Endothelial cell of umbilical vein (primary cell): ENCODE data around the gene PXYLP1. TPM values are rescaled to one million over a fixed set of nuclear protein-coding genes. Genes with fewer than 3 reads are reported as not detected.

Source experiments
- BruUV-seq: library from RNA; stranded (reverse); fragments of 400-500 nt; replicated peaks from 2 replicates; lab custom pipeline; 2021; lab: Mats Ljungman, UMichigan
- CTCF ChIA-PET: fragments of 300-600, 350-600 bp; sonication (Branson Sonifier 250); formaldehyde crosslinking; loops from one replicate; lab custom pipeline; 2021; ENCODE audit warnings: antibody characterized with exemption, inconsistent platforms; lab: Charles Lee
- POLR2A ChIA-PET: fragments of 300-600, 350-600 bp; sonication (Branson Sonifier 250); formaldehyde crosslinking; loops from one replicate; lab custom pipeline; 2021; ENCODE audit warnings: antibody characterized with exemption, inconsistent platforms; lab: Charles Lee
- DNase-seq: peaks from one replicate; pipeline ENCODE4 v3.0.0-alpha.2; 2011; ENCODE audit warnings: low read depth, low spot score
- FAIRE-seq: peaks from 2 replicates; lab custom pipeline; 2011; peaks lifted over from hg19 to GRCh38; lab: Jason Lieb, UNC
- H2AFZ ChIP-seq: 2 replicates; pipeline ENCODE4 v1.6.0; 2012; ENCODE audit warnings: low read depth, low read length, control low read depth, inconsistent platforms
- H3K27ac ChIP-seq: 2 replicates; pipeline ENCODE4 v1.5.1; 2011; ENCODE audit warnings: low read depth, mild to moderate bottlenecking, control low read depth, low read length, moderate library complexity; ENCODE audit not compliant: insufficient read depth
- H3K27me3 ChIP-seq, 2 experiments: 2 replicates each; pipeline versions ENCODE4 v1.6.0 to v1.6.1; 2011; ENCODE audit warnings: low read length in 2 of 2, mixed read lengths in 1 of 2; ENCODE audit not compliant: control insufficient read depth in 2 of 2, insufficient read depth in 2 of 2
- H3K36me3 ChIP-seq, 2 experiments: 2 replicates in 1 of 2; 3 replicates in 1 of 2; pipeline ENCODE4 v1.5.1; 2011; ENCODE audit warnings: low read length in 2 of 2, mild to moderate bottlenecking in 1 of 2, moderate library complexity in 1 of 2; ENCODE audit not compliant: control insufficient read depth in 2 of 2, insufficient read depth in 2 of 2; ENCODE audit errors: extremely low read depth in 1 of 2
- H3K4me1 ChIP-seq: 3 replicates; pipeline ENCODE4 v1.5.1; 2011; ENCODE audit warnings: mild to moderate bottlenecking, low read length; ENCODE audit not compliant: control insufficient read depth, insufficient read depth; ENCODE audit errors: extremely low read depth
- H3K4me2 ChIP-seq: 2 replicates; pipeline ENCODE4 v1.6.1; 2011; ENCODE audit warnings: low read length, control low read depth, mixed read lengths; ENCODE audit not compliant: insufficient read depth
- H3K4me3 ChIP-seq, 3 experiments: fragments of 200-600 bp in 1 of 3; sonication (generic), shearing (Covaris generic) in 1 of 3; replicated peaks in 1 of 3; 2 replicates each; pipeline ENCODE4 v1.5.1; 2011 to 2016; ENCODE audit warnings: control low read depth in 3 of 3, low read length in 3 of 3, mild to moderate bottlenecking in 2 of 3, inconsistent platforms in 1 of 3, low read depth in 1 of 3, moderate library complexity in 1 of 3; ENCODE audit not compliant: insufficient read depth in 1 of 3
- H3K79me2 ChIP-seq: 2 replicates; pipeline ENCODE4 v1.6.0; 2012; ENCODE audit warnings: low read length, inconsistent platforms; ENCODE audit not compliant: control insufficient read depth, insufficient read depth
- H3K9ac ChIP-seq: replicated peaks from 2 replicates; pipeline ENCODE3; 2011; ENCODE audit warnings: low read length, control low read depth; ENCODE audit not compliant: insufficient read depth; ENCODE audit errors: extremely low read depth
- H3K9me1 ChIP-seq: replicated peaks from 3 replicates; pipeline ENCODE4 v1.6.0; 2011; ENCODE audit warnings: mild to moderate bottlenecking, low read length; ENCODE audit not compliant: control insufficient read depth, insufficient read depth; ENCODE audit errors: extremely low read depth
- H3K9me3 ChIP-seq: replicated peaks from 2 replicates; pipeline ENCODE4 v1.5.1; 2012; ENCODE audit warnings: low read length, inconsistent platforms; ENCODE audit not compliant: control insufficient read depth, insufficient read depth
- H4K20me1 ChIP-seq: replicated peaks from 2 replicates; pipeline ENCODE3; 2011; ENCODE audit warnings: mild to moderate bottlenecking, low read length; ENCODE audit not compliant: control insufficient read depth, insufficient read depth; ENCODE audit errors: extremely low read depth
- CTCF ChIP-seq, 2 donors: IDR thresholded peaks; 1 replicate in 1 of 2; 2 replicates in 1 of 2; pipeline ENCODE4 v1.5.1; 2011; ENCODE audit warnings: low read length in 2 of 2, mild to moderate bottlenecking in 2 of 2, moderate library complexity in 2 of 2, control low read depth in 1 of 2, inconsistent platforms in 1 of 2, low read depth in 1 of 2; ENCODE audit not compliant: insufficient read depth in 1 of 2; ENCODE audit errors: extremely low read depth in 1 of 2
- EZH2 ChIP-seq: IDR thresholded peaks from 2 replicates; pipeline ENCODE4 v1.6.1; 2012; ENCODE audit warnings: borderline replicate concordance, low read depth, mild to moderate bottlenecking, moderate library complexity, low read length, inconsistent platforms; ENCODE audit not compliant: severe bottlenecking
- GATA2 ChIP-seq: IDR thresholded peaks from 2 replicates; pipeline ENCODE4 v1.7.0; 2011; ENCODE audit warnings: low read depth, mild to moderate bottlenecking, moderate library complexity, mixed read lengths, low read length; ENCODE audit not compliant: insufficient read length, insufficient read depth
- MAX ChIP-seq: IDR thresholded peaks from 2 replicates; pipeline ENCODE4 v1.6.1; 2011; ENCODE audit not compliant: insufficient read depth, insufficient read length
- MYC ChIP-seq: IDR thresholded peaks from one replicate; pipeline ENCODE4 v1.6.1; 2011; ENCODE audit warnings: mild to moderate bottlenecking, low read depth, low read length
- dilution Hi-C: fragments of 300-500 bp; cut with MboI; formaldehyde crosslinking; loops from one replicate; pipeline ENCODE4 v1.15.0; 2019; ENCODE audit warnings: low sequenced_read_pairs; ENCODE audit not compliant: extremely low pct_ligation_motif_present
- intact Hi-C: fragments of 100-400 bp; cut with micrococcal nuclease; formaldehyde crosslinking; loops from one replicate; pipeline ENCODE4 v1.10.0; 2022
- polyA plus RNA-seq, 4 experiments: library from polyadenylated mRNA; depleted of rRNA in 3 of 4; stranded (reverse) in 3 of 4; unstranded in 1 of 4; fragments of >200 nt; gene quantifications; 2 replicates each; pipeline versions ENCODE4 v1.2.1 to v1.2.3, GENCODE V29; 2011 to 2012; ENCODE audit warnings: missing spikeins in 1 of 4
- total RNA-seq: library from RNA; stranded (reverse); gene quantifications from 2 replicates; pipeline ENCODE4 v1.2.3, GENCODE V29; 2021

The PXYLP1 gene
- total and polyA plus RNA-seq, 2 donors (not counting 3 experiments of a cell fraction or from before 2014, with no cell fraction given) = 0.84 to 1.7 TPM

GRCh38 chr3:141240286-141240685 is 8.7 kb downstream of the PXYLP1 start:
- H3K4me2 ChIP-seq = no peak overlapping the region
- dilution Hi-C loops (no loop called here), intact Hi-C loops (no loop called here)
- H2AFZ ChIP-seq = no peak overlapping the region
- no peaks in the 10 kb centered on the region for H3K9me1 ChIP-seq
- no peak overlapping the region for H3K9ac ChIP-seq
- H3K27ac ChIP-seq = no peak overlapping the region
- FAIRE-seq = no peak
- TF ChIP-seq MYC (no peak), CTCF (IDR thresholded peaks at IDR 0.05; ENCODE audit: extremely low read depth in 1 of 2, insufficient read depth in 1 of 2, low read depth in 1 of 2, low read length in 2 of 2) (no peak), MAX (no peak), GATA2 (no peak), EZH2 (no peak)
- no peaks in the 10 kb centered on the region for H3K9me3 ChIP-seq
- BruUV-seq = no TSS peak
- no peaks in the 10 kb centered on the region for H3K79me2 ChIP-seq
- H4K20me1 ChIP-seq = no peaks in the 10 kb centered on the region
- no peak for DNase-seq
- CTCF ChIA-PET = interaction anchor here (1.0 to 1.4 kb wide), 2 partner anchors 9 kb away, joined by 4 to 5 read pairs; partner anchors contain the start of gene PXYLP1
- H3K36me3 ChIP-seq = no peaks in the 10 kb centered on the region
- POLR2A ChIA-PET = no interaction called here
- H3K4me3 ChIP-seq = no peak overlapping the region
- H3K27me3 ChIP-seq = peaks cover 0 to 2% of the 10 kb centered on the region in 2 experiments
- H3K4me1 ChIP-seq = no peaks in the 10 kb centered on the region
